HG03460 (cell line): ENCODE data around the gene TECPR2.
"Not testable (repeated sequence)": the region's sequence is repeated elsewhere in the genome, so short reads cannot be mapped to it uniquely, and the experiment has no call there.

Experiments used
- ATAC-seq: cut with Tn5 transposase; IDR thresholded peaks from one replicate; pipeline ENCODE4 v1.9.1; 2021; ENCODE audit not compliant: unreplicated experiment

The TECPR2 gene

DNA sequence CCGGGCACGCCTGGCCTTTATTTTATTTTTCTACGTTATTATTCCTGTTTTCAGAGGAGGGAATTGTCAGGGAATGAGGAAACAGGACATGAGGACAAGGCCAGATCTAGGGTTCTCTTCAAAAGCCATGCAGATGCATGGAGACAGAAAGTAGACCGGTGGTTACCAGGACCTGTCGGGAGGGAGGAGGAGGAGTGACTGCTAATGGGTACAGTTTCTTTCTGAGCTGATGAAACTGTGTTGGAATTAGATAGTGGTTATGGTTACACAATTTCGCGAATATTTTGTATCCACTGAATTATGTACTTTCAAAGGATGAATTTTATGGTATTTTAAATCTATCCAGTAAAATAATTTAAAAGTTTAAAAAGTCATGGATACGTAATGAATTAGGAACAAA lies 31.9 kb upstream of the TECPR2 start:
- no peak for ATAC-seq

DNA sequence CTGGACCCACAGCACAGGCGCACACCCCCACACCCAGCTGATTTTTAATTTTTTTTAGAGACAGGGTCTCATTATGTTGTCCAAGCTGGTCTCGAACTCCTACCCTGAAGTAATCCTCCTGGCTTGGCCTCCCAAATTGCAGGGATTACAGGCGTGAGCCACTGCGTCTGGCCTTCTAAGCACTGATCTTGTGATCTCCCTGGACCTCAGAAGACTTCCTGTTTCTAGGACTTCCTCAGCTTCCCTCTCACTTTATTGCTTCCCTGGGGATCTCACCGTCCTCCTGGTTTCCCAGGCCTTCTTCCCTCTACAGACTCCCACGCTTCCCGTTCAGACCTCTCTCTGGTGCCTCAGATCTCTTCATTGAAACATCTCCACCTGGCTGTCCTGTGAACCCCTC lies 29.4 kb upstream of the TECPR2 start:
- ATAC-seq = no peak

DNA sequence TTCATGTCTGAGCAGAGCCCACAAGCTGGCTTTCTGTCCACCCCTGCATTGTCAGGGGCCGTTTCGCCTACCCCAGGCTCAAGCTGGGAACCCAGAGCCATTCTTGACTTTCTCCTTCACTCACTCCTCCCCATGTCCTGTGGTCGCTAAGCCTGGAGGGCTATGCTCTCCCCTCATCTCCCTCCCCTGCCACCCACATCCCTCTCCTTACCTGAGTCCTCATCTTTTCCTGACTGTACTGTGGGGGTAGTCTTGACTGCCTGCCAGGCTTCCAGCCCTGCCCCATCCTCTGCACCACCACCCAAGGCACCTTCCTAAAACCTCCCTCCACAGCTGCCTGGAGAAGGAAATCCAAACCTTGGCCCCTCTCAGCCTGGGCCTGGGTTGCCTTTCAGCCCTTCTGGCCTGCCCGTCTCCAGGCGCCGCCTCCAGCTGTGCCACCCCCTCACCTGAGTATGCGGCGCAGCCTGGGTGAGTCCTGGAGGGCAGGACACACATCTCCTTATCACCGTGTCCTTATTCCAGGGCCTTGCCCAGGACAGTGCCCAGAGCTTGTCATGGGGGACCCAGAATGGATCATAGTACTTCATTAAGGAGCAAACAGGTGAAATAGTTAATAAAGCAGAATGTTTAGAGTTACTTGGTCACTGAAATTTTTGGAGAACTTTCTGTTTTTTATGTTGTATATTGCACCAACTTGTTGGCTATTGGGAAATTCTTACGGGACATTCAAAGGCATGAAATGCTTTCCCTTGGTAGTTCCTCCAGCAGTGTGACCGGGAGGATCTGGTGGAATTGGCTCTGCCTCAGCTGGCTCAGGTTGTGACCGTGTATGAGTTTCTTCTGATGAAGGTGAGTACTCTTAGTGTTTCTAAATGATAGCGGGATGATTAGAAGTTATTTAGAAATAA lies 28.7 kb upstream of the TECPR2 start:
- ATAC-seq = no peak

DNA sequence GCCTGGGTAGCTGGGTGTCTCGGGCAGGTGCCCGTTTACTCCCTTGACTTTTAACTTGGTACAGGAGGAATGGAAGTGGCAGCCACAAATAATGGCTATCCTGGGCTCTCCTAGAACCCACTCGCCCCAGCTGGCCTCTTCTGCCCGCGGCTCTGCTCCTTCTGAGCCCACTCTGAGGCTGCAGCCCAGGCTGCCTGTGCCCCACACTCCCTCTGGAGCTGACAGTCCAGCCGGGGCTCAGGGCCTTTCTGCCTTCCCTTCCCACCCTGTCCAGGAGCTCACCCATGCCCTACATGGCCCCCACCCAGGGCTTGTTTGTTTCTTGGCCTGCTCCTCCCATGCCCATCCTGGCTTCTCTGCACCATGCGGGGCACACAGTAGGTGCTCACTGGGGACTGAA lies 27.6 kb upstream of the TECPR2 start:
- no peak for ATAC-seq

DNA sequence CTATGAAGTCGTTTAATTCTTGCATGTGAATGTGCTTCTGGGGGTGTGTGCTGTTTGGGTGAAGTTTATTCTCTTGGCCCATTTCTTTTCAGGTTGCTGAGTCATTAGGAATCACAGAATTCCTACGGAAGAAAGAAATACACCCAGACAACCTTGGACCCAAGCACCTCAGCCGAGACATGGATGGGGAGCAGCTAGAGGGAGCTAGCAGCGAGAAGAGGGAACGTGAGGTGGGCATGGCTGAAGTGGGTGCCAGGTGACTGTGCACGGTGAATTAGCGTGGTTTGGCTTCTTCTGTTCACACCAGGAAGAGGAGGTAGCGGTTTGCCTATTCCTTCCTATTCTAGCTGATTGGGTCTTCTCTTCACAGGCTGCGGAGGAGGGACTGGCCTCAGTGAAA lies 24.0 kb upstream of the TECPR2 start:
- no peak for ATAC-seq

DNA sequence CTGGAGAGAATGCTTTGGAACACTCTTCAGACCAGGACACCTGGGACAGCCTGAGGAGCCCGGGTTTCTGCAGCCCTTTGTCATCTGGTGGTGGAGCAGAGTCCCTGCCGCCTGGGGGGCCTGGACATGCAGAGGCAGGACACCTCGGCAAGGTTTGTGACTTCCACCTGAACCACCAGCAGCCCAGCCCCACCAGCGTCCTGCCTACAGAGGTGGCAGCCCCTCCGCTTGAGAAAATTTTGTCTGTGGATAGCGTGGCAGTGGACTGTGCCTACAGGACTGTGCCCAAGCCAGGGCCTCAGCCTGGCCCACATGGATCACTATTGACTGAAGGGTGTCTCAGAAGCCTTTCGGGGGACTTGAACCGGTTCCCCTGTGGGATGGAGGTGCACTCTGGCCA lies 21.2 kb upstream of the TECPR2 start:
- ATAC-seq = no peak

DNA sequence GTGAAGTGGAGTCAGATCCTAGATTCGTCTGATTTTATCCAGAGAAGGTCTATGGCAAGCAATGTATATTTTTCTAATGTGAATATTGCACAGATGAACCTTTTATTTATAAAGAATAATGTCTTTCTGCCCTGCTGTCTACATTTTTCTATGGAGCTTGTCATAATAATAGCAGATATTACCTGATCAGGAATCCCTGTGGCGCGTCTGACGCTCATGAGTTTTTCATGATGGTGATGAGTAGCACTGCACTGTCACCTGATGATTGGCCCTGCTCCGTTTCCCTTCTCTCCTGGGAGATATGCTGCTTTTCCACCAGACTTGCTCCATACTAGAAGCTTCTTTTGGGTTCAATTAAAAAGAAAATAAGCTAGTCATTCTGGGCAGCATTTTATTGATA lies 20.5 kb upstream of the TECPR2 start:
- ATAC-seq = no peak

DNA sequence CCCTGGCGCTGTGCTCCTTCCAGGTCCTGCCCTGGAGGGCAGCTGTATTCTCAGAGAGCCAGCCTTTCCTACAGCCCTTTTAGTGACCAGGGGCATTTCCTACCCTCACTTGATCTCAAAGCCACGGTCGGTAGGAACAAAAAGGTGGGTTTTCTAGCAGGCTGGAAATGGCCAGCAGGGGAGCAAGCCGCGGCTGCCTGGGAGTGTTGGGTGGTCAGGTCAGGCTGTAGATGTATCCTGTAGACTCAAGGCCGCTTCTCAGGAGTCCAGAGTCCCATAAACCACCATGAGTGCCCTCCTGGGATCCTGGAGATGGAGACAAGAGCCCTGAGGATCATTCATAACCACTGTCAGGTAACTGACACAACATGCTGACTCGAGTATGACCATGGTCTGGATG lies 18.7 kb upstream of the TECPR2 start:
- ATAC-seq = no peak

DNA sequence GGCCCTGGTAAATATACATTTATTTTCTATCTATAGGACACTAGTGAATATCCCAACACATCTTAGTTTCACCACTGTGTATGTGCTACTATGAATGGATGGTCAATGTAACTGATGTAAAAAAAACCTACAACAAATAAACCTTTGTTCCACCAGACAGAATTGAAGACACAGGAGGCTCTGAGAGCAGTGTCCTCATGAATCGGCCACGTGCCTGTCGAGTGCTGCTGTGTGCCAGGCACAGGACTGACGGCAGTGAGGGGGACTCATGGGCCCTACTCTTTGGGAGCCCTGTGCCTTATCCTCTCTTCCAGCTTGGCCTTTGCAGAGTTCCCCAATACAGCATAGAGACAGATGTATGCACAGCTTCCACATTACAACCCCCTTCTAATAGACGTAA lies 18.3 kb upstream of the TECPR2 start:
- ATAC-seq = no peak

DNA sequence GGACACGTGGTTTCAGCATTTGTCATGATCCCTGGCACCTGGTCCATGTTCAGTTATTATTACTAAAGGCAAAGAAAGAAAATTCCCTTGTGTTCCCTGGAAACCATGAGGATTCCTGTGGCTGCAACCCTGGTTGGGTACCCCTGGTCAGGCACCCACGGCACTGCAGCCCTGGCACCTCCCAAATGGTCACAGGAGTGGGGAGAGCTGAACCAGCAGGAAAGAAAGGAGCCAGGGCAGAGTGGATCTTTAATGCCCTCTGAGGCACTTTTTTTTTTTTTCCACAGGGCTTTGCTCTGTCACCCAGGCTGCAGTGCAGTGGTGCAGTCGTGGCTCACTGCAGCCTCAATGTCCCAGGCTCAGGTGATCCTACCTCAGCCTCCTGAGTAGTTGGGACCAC lies 17.5 kb upstream of the TECPR2 start:
- no peak for ATAC-seq

DNA sequence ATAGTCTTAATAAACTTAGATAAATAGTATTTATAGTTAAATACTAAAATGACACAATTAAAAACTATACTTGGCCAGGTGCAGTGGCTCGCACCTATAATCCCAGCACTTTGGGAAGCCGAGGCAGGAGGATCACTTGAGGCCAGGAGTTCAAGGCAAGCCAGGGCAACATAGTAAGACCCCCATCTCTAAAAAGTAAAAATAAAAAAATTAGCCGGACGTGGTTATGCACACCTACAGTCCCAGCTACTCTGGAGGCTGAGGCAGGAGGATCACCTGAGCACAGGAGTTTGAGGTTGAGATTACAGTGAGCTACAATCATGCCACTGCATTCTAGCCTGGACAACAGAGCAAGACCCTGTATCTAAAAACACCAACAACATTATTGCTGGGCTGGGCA lies 16.1 kb upstream of the TECPR2 start:
- ATAC-seq = no peak

DNA sequence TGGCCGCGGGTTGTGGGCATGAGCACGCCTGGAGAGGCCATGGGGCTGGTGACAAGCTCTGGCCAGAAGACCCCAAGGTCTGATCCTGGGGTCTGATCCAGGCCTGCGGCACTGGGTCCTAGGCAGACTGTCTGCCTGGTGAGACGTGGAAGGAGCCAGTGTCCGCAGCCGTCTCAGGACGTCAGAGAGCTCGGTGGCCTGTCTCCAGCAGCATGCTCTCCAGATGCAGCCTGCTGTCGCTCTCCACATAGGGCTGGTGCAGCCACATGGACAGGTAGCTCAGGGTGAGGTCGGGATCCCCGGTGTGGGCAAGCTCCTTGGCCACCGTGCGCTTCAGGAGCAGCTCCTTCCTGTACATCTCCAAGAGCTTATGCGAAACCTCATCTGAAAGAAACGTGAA lies 14.4 kb upstream of the TECPR2 start:
- no peak for ATAC-seq

DNA sequence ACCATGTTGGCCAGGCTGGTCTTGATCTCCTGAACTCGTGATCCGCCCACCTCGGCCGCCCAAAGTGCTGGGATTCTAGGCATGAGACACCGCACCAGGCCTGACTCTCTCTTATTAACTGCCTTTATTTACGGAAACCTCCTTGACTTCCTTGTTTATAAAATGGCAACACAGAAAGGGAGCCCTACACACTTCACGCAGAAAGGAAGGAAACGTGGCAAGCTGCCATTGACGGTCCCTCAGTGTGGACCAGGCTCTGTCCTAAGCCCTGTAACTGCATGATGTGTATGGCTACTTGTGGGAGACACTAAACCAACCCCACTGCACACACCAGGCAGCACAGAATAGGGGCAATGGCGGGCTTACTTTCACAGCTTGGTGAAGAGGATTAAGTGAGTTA lies 11.7 kb upstream of the TECPR2 start:
- ATAC-seq = no peak

DNA sequence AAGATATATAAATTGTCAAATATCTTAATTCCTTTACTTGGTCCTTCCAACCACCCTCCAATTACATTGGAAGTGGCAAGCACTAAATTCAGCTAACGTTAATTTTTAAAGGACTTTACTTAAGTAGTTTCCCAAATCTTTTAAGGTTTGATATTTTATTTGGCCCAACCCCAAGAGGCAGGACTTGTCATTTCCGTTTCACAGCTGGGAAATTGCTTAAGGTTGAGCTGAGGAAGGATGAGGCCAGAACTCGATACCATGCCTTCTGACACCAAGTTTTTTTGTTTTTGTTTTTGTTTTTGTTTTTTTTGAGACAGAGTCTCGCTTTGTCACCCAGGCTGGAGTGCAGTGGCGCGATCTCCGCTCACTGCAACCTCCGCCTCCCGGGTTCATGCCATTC lies 11.1 kb upstream of the TECPR2 start:
- not testable (repeated sequence) for ATAC-seq

DNA sequence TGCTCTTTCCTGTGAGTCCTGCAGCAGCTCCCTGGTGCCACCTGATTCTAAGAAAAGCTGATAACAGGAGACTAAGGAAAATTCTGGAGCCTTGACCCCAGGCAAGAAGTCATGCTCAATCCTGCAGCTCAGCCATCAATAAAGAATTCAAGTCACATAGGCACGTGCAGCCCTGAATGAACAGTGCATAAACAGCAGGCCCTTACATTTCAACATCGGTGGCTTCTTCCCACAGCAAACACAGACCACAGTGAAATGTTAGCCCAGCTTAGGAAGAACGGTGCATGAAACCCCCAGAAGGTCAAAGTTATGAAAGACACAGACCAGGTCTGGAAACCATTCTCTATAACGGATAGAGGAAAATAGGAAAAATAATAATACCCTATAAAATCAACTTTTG lies 10.5 kb upstream of the TECPR2 start:
- ATAC-seq = no peak

DNA sequence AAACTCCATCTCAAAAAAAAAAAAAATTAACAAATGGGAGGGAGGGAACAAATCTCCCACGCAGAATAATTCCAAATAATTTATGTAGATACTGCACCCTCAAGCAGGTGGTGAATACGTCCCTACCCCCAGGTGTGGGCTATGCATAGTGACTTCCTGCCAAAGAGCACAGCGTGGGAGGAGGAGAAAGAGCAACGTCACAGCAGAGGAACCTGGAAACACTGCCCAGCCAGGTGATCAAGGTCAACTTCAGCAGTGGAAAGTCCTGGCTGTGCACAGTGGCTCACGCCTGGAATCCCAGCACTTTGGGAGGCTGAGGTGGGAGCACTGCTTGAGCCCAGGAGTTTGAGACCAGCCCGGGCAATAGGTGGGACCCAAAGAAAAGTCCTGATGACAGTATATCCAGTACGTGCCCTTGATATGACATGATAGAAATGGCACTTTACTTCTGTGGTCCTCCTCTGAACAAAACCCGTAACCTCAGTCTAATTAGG lies 9.6 kb upstream of the TECPR2 start:
- ATAC-seq = no peak

DNA sequence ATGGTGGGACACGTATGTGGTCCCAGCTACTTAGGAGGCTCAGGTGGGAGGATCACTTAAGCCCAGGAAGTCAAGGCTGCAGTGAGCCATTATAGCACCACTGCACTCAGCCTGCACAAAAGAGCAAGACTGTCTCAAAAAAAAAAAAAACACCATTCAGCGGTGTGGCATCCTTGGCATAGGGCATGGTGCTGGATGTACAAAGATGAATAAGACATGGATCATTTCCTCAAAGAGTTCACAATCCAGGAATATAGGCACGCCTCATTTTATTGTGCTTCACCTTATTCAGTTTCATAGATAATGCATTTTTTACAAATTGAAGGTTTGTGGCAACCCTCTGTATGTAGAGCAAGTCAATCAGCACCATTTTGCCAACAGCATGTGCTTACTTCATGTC lies 6.5 kb upstream of the TECPR2 start:
- ATAC-seq = no peak

DNA sequence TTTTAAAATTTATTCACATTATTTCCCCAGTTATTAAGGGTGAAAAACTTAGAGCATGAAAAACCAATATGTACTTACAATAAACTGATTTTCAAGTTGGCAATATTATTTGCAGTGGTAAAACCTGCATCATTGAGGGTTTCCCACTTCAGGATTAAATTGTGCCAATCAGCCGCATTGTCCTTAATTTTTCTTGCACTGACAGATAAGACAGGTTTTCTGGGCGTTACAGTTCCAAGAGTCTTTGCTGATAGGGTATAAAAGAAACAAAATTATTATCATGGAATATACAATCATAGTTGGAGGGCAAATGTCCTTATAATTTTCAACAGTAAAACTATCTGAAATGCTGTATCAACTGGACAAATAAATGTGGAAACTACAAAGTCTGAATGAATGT lies 3.4 kb upstream of the TECPR2 start:
- no peak for ATAC-seq

DNA sequence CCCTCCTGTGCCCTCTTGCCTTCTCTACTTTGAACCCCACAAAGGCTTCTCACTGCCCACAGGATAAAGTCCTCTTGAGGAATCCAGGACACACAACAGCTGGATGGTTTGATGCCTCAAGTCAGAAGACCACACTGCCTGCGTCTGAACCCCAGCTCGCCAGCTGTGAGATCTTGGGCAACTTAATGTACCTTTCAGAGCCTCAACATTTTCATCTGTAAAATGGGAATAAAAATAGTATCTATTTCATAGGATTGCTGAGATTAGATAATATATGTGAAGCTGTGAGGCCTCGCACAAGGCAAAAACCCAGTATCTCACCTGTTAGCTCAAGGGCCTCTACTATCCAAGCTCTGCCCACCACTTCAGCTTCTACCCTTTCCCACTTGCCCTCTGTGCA lies 2.4 kb upstream of the TECPR2 start:
- ATAC-seq = no peak

DNA sequence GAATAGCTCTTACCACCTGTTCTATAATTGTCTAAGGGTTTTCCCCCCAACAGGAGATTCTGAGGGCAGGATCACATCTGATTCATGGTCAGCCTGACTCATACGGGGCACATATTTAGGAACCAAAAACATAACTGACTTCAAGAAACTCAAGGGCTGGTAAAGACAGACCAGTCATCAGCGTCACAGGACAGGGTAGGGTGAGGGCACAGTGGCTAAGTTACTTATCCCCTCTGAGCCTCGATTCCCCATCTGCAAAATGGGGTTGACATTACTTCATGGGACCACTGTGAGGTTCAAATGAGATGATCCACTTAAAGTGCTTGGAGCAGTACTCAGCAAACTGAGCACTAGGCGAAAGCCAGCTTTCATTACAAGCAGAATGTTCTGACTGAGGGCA lies 657 bp upstream of the TECPR2 start:
- ATAC-seq = peak; percentile 37

DNA sequence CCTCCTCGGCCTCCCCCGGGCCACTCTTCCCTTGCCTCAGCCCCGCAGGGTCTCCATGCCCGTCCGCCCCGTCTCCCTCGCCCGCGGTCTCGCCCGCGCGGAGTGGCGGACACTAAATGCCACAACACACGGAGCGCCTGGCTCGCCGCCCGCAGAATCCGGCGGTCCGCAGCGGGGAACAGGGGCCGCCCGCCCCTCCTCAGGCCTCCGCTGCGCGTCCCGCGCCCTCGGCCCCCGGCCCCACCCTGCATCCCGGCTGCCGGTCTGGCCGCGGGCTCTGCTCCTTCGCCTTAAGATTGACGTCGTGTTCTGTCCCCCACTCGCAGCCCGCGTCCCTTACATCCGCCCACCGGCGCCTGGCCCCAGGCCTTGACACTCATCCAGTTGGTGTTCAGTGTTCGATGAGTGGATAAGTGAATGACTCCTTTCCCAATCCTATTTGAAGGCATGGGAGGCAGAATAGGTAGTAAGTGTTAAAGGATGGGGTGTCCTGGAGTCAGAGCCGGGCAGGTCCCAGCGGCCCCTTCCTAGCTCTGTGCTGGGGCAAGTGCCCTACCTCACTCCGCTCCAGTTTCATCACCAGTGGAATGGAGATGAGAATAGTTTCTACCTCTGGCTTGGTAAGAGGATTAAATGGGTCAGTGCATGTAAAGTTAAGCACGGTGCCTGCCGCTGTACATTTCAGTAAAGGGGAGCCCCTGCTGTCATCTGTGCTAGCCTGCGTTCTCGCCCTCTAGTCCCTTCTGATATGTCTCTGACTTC lies 622 bp downstream of the TECPR2 start:
- ATAC-seq = peak; percentile 12

DNA sequence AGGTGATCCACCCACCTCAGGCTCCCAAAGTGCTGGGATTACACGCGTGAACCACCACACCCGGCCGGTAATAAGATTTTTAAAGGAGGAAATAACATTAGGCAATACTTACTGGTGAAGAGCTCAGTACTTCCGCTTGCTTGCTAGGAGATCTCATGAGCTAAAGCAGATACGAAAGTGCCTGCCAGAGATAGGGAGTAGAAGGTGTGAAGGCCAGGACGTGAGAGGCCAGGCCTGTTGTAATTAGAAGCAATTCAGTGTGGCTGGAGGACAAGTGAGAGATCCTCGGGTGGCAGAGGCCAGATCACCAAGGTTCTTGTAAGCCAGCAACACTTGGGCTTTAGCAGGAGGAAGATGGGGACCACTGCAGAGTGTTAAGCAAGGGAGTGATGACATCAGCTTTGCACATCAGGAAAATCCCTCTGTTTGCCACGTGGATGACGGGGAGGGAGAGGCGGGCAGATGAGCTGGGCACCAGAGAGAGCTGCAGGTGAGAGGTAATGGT lies 7.6 kb downstream of the TECPR2 start:
- ATAC-seq = no peak
